ENCODE data around the gene ENTPD6.

The ENTPD6 gene

DNA sequence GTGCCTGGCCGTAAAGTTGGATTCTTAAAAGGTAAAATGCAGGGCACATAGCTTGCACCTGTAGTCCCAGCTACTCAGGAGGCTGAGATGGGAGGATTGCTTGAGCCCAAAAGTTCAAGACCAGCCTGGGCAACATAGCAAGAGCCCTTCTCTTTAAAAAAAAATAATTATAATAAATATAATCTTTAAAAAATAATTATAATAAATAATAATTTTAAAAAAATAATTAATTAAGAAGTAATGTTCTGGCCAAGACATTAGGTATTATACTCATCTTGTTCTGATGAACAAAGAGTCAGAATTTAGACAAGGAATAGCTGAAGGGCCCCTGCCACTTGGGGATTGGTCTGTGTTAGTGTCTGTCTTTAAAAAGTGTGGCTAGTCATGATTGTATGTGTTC is 13.9 kb downstream of the ENTPD6 start:
- DNase-seq (ENCODE audit: low read depth) = no peak

DNA sequence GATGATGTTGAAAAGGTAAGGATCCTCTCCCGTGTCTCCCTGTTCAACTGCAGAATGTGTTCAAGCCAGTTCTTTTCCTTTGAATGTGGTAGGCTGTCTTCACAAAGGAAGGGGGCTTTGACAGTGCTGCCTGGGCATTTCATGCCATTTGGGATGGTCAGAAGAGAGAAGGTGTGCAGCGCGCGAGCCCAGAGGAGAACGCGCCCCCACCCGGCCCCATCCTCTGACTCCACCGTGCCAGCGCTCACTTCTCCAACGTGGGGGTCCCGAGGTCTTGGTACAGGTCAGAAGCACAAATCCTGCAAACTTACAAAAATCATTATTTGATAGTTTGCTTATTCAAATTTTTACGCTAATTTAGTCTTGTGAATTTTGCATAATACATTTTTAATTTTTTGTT is 14.4 kb downstream of the ENTPD6 start:
- DNase-seq (ENCODE audit: low read depth) = no peak

DNA sequence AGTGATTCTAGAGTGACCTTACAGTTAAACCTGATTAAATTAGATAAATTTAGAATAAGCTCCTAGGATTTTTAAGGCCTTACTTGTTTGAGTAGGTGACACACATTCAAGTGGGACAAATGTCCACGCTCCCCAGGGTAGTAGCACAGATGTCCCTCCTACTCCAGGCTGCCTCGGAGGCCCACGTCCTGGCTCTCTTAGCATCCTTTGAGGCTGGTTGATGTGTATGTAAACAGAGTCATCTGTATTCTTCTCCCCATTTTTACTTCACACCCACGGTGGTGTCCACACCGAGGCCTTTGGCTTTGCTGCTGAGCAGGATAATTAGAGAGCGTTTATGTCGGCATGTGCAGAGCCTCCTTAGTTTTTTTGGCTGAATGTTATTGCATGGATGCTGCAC is 15.8 kb downstream of the ENTPD6 start:
- DNase-seq (ENCODE audit: low read depth) = no peak

DNA sequence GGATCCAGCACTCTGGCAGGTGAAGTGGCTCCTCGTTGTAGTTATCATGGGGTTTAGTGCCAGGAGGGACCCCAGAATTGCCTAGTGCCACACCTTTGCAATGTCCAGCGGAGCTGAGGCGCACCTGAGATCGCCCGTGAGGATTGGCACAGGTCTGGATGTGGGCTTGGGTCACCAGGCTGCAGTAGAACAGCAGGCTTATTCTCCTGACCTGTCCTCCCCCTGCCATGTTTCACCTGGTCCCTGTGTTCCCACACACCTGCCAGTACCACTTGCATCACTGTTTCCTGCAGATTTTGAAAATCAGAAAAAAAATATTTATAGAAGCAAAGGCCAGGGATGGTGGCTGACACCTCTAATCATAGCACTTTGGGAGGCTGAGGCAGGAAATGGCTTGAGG is 16.7 kb downstream of the ENTPD6 start:
- no peak for DNase-seq (ENCODE audit: low read depth)

DNA sequence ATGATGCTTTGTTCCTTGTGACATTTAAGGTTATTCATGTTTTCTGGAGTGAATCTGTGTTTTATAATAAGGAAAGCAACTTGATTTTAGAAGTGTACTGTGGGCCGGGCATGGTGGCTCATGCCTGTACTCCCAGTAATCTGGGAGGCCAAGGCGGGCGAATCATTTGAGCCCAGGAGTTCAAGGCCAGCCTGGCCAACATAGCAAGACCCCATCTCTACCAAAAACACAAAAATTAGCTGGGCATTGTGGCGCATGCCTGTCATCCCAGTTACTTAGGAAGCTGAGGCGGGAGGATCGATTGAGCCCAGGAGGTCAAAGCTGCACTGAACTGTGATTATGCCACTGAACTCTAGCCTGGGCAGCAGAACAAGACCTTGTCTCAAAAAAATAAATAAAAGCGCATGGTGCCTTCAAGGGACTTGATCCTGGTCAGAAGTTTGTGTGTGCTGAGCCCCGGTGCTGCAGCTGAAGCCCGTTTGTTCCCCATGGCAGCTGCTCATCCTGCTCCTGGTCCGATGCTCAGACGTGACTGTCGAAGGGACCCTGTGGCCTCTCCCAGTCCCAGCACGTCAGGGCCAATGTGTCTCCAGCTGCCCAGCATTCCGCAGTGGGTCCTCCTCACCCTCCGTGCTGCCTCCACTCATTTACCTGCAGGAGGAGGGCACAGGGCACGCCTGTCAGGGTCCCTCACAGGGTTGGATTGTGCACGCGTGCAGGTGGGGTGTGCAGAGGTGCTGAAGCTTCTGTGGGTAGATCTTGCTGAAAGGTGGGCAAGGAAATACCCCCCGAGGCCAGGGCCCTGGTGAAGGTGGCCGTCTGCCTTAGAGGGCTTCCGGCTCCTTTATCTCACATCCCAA is 18.3 kb downstream of the ENTPD6 start:
- DNase-seq (ENCODE audit: low read depth) = no peak

DNA sequence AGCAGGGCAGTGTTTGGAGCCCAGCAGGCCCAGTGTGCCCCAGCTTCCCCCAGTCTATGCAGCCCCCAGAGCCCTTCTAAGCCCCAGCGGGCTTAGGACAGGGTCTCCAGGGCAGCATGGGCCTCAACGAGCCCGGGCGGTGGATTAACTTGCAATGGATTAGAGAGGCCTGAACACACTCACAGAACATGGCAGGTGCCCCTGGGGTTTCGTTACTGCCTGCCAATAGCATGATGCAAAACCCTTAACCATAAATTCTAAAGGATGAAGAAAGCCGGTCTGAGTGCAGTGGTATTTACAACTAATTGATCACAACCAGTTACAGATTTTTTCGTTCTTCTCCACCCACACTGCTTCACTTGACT is 18.9 kb downstream of the ENTPD6 start:
- DNase-seq (ENCODE audit: low read depth) = no peak

DNA sequence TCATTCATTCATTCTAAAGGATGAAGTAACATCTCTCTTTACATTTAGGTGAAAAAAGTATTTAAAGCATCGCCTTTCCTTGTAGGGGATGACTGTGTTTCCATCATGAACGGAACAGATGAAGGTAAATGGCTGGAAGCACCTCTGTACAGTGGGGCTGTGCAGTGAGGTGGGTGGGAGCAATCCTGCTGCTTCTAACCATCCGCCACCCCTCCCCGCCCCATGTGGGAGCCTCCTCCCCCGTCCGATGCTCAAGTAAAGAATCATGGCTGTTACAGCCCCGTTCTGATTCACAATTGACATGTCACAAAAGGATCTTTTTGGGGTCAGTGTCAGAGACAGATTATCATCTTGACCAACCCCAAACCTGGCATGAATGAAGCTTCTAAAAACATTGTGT is 19.3 kb downstream of the ENTPD6 start:
- no peak for DNase-seq (ENCODE audit: low read depth)

DNA sequence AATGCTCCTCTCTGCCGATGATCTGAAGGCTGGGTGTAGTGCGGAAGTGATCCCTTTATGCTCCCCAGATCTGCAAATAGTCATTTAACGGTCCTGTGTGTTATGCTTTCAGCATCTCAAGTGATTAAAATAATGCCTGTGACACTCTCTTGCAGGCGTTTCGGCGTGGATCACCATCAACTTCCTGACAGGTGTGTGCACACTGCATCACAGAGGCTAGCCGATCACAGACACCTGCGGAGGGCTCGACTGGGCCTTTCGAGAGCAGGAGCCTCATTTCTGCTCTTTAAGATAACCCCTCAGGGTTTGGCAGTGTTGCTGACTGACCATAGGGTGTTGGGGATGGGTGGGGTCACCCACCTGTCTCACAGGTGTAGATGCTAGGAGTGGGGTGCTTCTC is 20.0 kb downstream of the ENTPD6 start:
- no peak for DNase-seq (ENCODE audit: low read depth)

DNA sequence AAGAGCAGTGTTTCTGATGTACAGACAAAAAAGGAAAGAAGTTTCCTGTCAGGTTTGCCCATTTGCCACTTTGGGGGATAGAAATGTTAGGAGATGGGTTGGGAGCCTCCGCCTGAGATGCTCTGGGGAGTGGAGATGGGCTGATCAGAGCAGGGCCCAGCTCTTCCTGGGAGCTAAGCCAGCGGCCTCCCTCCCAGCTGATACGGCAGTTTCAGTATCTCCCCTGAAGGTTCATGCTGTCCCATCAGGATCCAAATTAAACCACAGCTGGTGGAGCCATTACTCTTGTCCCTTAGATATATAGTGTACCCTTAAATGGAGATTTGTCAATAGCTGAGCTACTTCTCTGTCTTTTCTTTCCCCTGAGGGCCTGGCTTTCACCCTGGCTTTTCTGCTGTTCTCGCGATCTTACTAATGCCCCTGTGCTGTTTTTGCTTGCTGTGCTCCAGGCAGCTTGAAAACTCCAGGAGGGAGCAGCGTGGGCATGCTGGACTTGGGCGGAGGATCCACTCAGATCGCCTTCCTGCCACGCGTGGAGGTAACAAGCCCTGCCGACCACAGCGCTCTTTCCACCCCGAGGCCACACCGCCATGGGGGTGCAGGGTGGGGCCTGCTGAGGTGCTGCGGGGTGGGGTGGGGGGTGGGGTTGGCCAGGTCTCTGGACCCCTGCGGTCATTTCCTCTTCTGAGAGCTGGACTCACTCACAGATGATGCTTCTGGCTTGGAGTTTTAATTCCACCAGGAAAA is 20.9 kb downstream of the ENTPD6 start:
- no peak for DNase-seq (ENCODE audit: low read depth)

DNA sequence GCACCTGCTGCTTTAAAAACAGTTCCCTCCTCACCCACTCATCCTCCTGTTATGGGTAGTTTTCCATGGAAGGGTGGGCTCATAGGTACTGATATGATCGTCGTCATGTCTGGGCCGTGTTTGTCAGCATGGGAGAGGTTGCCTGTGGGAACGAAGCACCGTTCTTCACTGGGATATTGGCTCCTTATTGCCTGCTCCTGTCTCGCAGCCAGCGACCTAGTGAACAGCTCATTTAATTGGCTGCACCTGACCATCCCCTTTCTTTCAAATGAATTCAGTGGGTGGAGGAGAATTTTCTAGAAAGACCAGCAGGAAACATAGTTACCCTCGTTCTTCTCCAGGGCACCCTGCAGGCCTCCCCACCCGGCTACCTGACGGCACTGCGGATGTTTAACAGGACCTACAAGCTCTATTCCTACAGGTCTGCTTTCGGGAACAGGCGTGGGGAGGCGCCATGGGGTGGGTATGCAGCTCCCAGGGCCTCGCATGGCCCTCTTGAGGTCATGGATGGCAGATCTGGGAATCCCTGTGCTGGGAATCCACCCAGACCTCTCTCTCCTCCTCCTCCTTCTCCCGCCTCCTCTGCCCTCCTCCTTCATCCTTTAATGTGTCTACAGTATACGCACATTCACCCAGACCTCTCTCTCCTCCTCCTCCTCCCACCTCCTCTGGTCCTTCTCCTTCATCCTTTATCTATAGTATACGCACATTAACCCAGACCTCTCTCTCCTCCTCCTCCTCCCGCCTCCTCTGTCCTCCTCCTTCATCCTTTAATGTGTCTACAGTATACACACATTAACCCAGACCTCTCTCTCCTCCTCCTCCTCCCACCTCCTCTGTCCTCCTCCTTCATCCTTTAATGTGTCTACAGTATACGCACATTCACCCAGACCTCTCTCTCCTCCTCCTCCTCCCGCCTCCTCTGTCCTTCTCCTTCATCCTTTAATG is 21.9 kb downstream of the ENTPD6 start:
- no peak for DNase-seq (ENCODE audit: low read depth)

DNA sequence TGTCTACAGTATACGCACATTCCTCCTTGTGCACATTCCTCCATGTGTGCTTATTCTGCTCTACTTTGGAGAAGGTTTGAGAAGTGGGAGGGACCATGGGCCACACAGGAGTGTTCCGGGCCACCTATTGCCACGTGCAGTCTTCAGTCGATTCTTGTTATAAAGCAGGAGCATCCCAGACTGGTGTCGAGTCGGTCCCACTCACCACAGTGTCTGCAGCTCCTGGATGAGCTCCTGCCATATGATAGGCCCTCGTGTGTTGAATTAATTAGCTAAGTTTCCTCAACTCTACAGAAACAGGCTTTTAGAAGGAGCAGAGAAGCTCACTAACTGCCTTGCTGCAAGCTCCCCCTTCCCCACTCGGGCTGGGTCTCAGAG is 22.6 kb downstream of the ENTPD6 start:
- no peak for DNase-seq (ENCODE audit: low read depth)

DNA sequence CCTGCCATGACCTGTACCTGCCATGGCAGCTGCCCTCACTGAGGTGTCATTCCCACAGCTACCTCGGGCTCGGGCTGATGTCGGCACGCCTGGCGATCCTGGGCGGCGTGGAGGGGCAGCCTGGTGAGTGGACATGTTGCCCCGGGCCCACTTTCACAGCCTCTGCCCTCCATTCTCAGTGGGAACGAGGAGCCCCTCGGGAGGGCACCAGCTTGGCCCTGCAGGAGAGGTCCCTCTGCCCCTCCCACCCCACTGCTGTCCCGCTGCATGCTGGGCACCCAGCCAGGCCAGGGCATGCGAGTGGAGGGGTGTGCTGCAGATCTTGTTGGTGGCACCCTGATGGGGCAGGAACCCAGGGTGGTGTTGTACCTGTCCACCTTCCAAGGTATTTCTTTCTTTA is 23.0 kb downstream of the ENTPD6 start:
- DNase-seq (ENCODE audit: low read depth) = no peak

DNA sequence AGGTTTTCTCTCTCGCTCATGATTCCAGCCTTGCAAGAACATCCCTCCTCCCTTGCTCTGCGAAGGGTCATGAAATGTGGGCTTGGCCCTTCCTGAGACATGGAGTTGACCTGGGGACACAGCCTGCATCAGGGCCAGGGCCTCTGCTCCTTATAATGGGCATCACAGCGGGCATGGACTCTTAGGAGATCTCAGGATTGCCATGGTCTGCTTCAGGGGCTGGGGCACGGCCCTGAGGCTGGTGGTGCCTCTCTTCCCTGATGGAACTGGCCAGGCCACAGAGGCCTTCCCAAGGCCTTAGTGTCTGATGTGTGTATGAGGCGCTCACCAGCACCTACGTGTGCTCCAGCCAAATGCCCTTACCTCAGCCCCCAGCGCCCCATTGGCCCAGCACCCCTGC is 23.9 kb downstream of the ENTPD6 start:
- no peak for DNase-seq (ENCODE audit: low read depth)

DNA sequence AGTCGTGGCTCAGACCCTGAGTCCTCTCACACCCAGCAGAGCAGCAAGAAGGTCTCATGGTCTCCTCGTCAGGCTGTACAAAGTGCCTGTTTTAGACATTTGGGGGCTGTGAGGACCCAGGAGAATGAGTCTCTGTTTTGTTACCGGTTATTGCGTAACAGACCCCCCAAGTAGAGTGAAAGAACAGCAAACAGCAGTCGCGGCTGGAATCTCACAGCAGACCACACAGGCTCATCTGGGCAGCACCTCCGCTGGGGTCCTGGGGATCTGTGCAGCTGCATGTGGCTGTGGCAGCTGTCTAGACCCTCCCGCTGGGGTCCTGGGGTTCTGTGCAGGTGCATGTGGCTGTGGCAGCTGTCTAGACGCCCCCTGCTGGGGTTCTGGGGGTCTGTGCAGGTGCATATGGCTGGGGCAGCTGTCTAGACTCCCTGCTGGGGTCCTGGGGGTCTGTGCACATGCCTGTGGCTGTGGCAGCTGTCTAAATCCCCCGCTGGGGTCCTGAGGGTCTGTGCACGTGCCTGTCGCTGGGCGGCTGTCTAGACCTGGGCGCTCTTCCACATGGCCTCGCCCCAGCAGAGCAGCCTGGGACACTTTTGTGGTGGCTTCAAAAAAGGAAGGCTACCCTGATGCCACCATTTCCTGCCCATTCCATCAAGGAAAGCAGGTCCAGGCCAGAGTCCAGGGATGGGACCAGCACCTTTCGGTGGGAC is 24.7 kb downstream of the ENTPD6 start:
- DNase-seq (ENCODE audit: low read depth) = no peak

DNA sequence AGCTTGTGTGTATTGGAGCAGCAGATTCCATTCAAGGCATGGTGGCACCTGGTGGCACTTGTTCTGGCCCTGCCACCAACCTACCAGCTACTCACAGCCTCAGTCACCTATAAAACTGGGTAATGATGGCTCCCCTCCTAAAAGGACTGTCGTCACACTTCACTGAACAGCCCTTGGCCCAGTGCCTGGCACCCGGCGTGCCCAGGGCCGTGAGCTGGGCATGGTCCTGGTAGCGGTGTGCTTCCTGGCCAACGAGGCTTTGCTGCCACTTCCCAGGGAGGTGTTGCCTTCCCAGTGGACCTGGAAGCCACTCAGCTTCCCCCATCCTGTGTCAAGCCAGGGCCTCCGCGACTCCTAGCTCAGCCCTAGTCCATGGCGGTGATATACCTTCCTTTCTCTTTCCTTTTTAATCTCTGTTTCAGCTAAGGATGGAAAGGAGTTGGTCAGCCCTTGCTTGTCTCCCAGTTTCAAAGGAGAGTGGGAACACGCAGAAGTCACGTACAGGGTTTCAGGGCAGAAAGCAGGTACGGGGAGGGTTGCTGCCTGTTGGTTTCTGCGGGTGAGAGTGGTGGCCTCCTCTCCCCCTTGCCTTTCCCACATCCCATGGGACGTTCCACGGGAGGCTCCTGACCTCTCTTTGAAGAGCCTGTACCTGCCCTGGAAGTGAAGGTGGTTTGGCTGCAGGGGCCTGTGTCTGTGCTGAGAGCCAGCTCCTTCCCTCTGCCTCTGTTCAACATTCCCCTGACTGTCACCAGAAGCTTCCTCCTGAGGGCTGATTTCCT is 25.5 kb downstream of the ENTPD6 start:
- DNase-seq (ENCODE audit: low read depth) = no peak

DNA sequence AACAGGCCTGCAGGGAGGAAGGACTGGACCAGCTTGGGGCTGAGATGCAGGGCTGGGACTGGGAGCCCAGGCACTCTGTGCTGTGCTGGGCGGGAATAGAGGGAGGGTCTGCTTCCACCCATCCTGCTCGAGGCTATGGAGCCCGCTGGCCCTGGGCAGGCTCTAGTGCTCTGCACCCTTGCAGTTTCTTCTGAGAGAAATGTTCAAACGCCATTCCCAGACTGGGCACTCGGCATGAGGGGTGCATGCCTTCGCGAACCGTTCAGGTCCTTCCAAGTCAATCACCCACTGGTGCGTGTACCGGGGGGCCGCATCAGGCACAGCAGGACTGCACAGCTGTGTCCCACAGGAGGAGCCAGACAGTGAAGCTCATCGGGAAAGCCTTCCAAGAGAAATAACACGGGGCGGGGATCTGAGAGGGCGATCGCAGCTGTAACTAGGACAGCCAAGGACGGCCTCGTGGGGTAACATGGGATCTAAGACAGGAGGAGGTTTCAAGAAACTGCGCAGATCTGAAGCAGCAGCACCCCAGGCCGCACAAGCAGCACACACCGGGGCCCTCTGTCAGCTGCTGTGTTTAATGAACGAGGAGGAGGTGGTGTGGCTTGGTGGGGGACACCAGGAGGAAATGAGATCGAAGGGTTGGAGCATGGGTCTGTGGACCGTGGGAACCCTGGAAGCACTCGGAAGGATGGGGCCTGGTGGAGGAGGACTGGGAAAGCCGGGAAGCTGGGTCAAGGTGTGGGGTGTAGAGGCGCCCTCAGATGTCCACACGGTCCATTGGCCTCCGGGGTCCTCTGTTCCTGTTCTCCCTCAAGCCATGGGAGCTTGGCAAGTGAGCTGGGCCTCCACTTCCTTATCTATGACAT is 26.3 kb downstream of the ENTPD6 start:
- DNase-seq (ENCODE audit: low read depth) = no peak

DNA sequence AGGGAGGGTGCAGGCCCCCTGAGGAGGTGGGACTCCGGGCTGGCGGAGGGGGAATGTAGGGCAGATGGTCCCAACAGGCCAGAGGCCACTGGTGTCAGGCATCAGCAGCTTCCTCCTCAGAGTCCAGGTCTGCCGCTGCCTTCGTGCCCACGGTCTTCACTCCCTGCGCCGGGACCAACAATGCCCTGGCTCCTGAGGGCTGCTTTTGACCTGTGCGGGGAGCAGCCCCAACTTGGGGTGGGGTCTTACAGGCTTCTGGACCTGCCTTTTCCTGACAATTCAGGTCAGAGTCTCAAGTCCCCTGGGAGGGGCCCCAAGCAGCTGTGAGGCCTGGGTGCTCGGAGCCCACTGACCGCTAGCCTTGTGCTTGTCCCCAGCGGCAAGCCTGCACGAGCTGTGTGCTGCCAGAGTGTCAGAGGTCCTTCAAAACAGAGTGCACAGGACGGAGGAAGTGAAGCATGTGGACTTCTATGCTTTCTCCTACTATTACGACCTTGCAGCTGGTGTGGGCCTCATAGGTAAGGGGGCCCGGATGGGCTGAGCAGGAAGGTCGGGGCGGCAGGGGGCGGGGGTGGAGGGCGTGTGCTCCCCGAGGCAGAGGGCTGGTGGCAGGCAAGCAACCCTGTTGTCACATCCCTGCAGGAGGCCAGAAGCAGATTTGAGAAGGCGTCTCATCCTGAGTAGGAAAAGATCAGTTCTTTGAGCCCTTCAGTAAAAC is 27.1 kb downstream of the ENTPD6 start:
- DNase-seq (ENCODE audit: low read depth) = no peak

DNA sequence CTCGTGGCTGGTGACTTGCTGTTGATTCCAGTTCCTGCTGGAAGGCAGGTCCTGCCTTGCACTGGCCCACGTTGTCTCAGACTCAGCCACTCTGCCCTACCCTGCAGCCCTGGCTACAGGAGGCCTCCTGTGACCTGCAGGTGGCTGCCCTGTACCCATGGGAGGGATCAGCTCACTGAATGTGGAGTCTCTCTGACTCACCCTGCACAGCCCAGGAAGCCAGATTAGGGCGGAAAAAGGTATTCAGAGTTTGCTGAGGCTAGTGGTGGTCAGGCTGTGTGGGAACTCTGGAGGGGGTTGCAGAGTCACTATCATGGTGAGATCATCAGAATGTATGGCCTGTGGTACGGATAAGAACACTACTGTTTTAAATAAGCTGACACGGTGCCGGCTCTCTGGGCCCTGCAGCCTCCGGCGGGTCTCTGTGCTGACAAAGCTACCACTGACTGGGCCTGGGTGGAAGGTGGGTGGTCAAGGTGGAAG is 27.7 kb downstream of the ENTPD6 start:
- peak; percentile 45 for DNase-seq (ENCODE audit: low read depth)

All from GM04503 (cell line).